Uterus (tissue), 2 donors: ENCODE measurements around the gene P2RX3.

ENCODE experiments used
- CTCF ChIP-seq, 4 experiments: fragments of 200-600 bp in 2 of 4; fragments of 450-650 bp in 2 of 4; sonication (generic) in 2 of 4; IDR thresholded peaks; one replicate each; pipeline ENCODE4 v1.5.1; 2016 to 2019; ENCODE audit warnings: antibody characterized with exemption in 4 of 4, mild to moderate bottlenecking in 2 of 4, moderate library complexity in 1 of 4
- POLR2A ChIP-seq, 2 donors: fragments of 450-650 bp; IDR thresholded peaks; one replicate each; pipeline ENCODE4 v1.6.1; 2016; ENCODE audit warnings: antibody characterized with exemption in 2 of 2, mild to moderate bottlenecking in 1 of 2, moderate library complexity in 1 of 2

- no peak for TF ChIP-seq CTCF (IDR thresholded peaks at IDR 0.05)
- no peak for TF ChIP-seq POLR2A (IDR thresholded peaks at IDR 0.05)
Measured at GRCh38 chr11:57377107-57377506, 39.0 kb downstream of the P2RX3 start.
